IMR-90 (cell line): ENCODE results near the gene HSD17B4. TPM values are rescaled to one million over a fixed set of nuclear protein-coding genes. Genes with fewer than 3 reads are reported as not detected.

Experiments
- ATAC-seq: fragments of 200-7000 bp; cut with Tn5 transposase; 2 replicates; pipeline ENCODE4 v1.9.1; 2020; ENCODE audit warnings: low read depth, mild to moderate bottlenecking, moderate library complexity
- BruUV-seq: library from RNA; stranded (reverse); fragments of 400-500 nt; replicated peaks from 2 replicates; lab custom pipeline; 2021; lab: Mats Ljungman, UMichigan
- CTCF ChIA-PET: fragments of 300-600 bp; formaldehyde crosslinking; extraction: SDS; loops from one replicate; lab custom pipeline; 2021; ENCODE audit warnings: antibody characterized with exemption; lab: Yijun Ruan, JAX
- POLR2A ChIA-PET: fragments of 300-600 bp; sonication (Branson Sonifier 250); formaldehyde crosslinking; loops from one replicate; lab custom pipeline; 2022; ENCODE audit warnings: antibody characterized with exemption; ENCODE audit not compliant: unreplicated experiment; lab: Charles Lee
- DNase-seq: peaks from one replicate; pipeline ENCODE4 v3.0.0; 2013
- H2AFZ ChIP-seq: replicated peaks from 2 replicates; pipeline ENCODE3; 2013; ENCODE audit warnings: low read length, mild to moderate bottlenecking; ENCODE audit not compliant: poor library complexity
- H2AK5ac ChIP-seq: 2 replicates; pipeline ENCODE4 v1.6.1; 2013; ENCODE audit warnings: low read depth, low read length, inconsistent platforms
- H2AK9ac ChIP-seq: replicated peaks from 2 replicates; pipeline ENCODE3; 2013; ENCODE audit warnings: mild to moderate bottlenecking, low read depth, low read length, moderate library complexity; ENCODE audit not compliant: poor library complexity
- H2BK120ac ChIP-seq: 2 replicates; pipeline ENCODE4 v1.6.1; 2013; ENCODE audit warnings: low read depth, low read length, inconsistent platforms
- H2BK15ac ChIP-seq: 3 replicates; pipeline ENCODE4 v1.6.1; 2013; ENCODE audit warnings: low read depth, low read length, inconsistent platforms
- H2BK20ac ChIP-seq: 2 replicates; pipeline ENCODE4 v1.6.1; 2013; ENCODE audit warnings: low read depth, mild to moderate bottlenecking, inconsistent platforms, low read length, moderate library complexity
- H2BK5ac ChIP-seq: 2 replicates; pipeline ENCODE4 v1.6.1; 2013; ENCODE audit warnings: mild to moderate bottlenecking, low read depth, low read length, inconsistent platforms; ENCODE audit not compliant: poor library complexity, severe bottlenecking
- H3K14ac ChIP-seq: replicated peaks from 2 replicates; pipeline ENCODE4 v1.6.1; 2013; ENCODE audit warnings: low read depth, low read length, inconsistent platforms
- H3K18ac ChIP-seq: 2 replicates; pipeline ENCODE4 v1.6.1; 2013; ENCODE audit warnings: low read depth, low read length, control low read depth
- H3K23ac ChIP-seq: 2 replicates; pipeline ENCODE4 v1.6.1; 2013; ENCODE audit warnings: low read depth, low read length, inconsistent platforms
- H3K27ac ChIP-seq: 2 replicates; pipeline ENCODE4 v1.5.1; 2013; ENCODE audit warnings: mild to moderate bottlenecking, control low read depth, low read length; ENCODE audit not compliant: insufficient read depth
- H3K27me3 ChIP-seq: 2 replicates; pipeline ENCODE4 v1.6.1; 2013; ENCODE audit warnings: low read length; ENCODE audit not compliant: control insufficient read depth, insufficient read depth
- H3K36me3 ChIP-seq: 2 replicates; pipeline ENCODE4 v1.6.1; 2013; ENCODE audit warnings: low read length, mixed read lengths; ENCODE audit not compliant: control insufficient read depth, insufficient read depth
- H3K4ac ChIP-seq: 2 replicates; pipeline ENCODE4 v1.6.1; 2013; ENCODE audit warnings: low read depth, low read length, inconsistent platforms
- H3K4me1 ChIP-seq: 2 replicates; pipeline ENCODE4 v1.6.1; 2013; ENCODE audit warnings: low read length, mixed read lengths; ENCODE audit not compliant: control insufficient read depth, insufficient read depth
- H3K4me2 ChIP-seq: 2 replicates; pipeline ENCODE4 v1.6.1; 2013; ENCODE audit warnings: low read depth, mild to moderate bottlenecking, control low read depth, low read length, moderate library complexity
- H3K4me3 ChIP-seq: 2 replicates; pipeline ENCODE4 v1.5.1; 2013; ENCODE audit warnings: low read depth, mild to moderate bottlenecking, control low read depth, low read length, moderate library complexity; ENCODE audit not compliant: insufficient read depth
- H3K56ac ChIP-seq: 2 replicates; pipeline ENCODE4 v1.6.1; 2013; ENCODE audit warnings: low read length, inconsistent platforms; ENCODE audit not compliant: insufficient read depth; ENCODE audit errors: extremely low read depth
- H3K79me1 ChIP-seq, 2 experiments: 2 replicates each; pipeline ENCODE4 v1.6.1; 2013; ENCODE audit warnings: low read length in 2 of 2, inconsistent platforms in 1 of 2, low read depth in 1 of 2
- H3K9ac ChIP-seq: 2 replicates; pipeline ENCODE4 v1.6.1; 2013; ENCODE audit warnings: low read depth, low read length, control low read depth
- H3K9me1 ChIP-seq: 2 replicates; pipeline ENCODE4 v1.6.1; 2013; ENCODE audit warnings: low read length, inconsistent platforms; ENCODE audit not compliant: insufficient read depth
- H3K9me3 ChIP-seq: 2 replicates; pipeline ENCODE4 v1.6.1; 2013; ENCODE audit warnings: low read length; ENCODE audit not compliant: control insufficient read depth, insufficient read depth
- H4K20me1 ChIP-seq: 2 replicates; pipeline ENCODE4 v1.6.1; 2013; ENCODE audit warnings: low read length, inconsistent platforms; ENCODE audit not compliant: insufficient read depth
- H4K5ac ChIP-seq: 2 replicates; pipeline ENCODE4 v1.6.1; 2013; ENCODE audit warnings: mild to moderate bottlenecking, low read depth, low read length, control low read depth
- H4K8ac ChIP-seq, 2 experiments: 2 replicates each; pipeline ENCODE4 v1.6.1; 2013; ENCODE audit warnings: low read depth in 2 of 2, low read length in 2 of 2, control low read depth in 1 of 2, inconsistent platforms in 1 of 2
- H4K91ac ChIP-seq: 2 replicates; pipeline ENCODE4 v1.6.1; 2013; ENCODE audit warnings: low read depth, low read length, inconsistent platforms; ENCODE audit not compliant: insufficient read depth
- BHLHE40 ChIP-seq: fragments of 150-350 bp; IDR thresholded peaks from 2 replicates; pipeline ENCODE4 v1.6.1; 2016; ENCODE audit warnings: mild to moderate bottlenecking, low read depth, low read length
- CEBPB ChIP-seq: IDR thresholded peaks from 2 replicates; pipeline ENCODE4 v1.6.1; 2012; ENCODE audit warnings: low read depth, low read length, improper control_type of control experiment
- CHD1 ChIP-seq: IDR thresholded peaks from 2 replicates; pipeline ENCODE4 v1.6.1; 2012; ENCODE audit warnings: low read depth, low read length, improper control_type of control experiment
- WGBS, 2 experiments: methylation state at CpG; one replicate each; pipeline versions ENCODE4 v1.1.5 to v1.1.7; 2013; ENCODE audit warnings: missing lambda C conversion rate in 2 of 2; ENCODE audit not compliant: insufficient read length in 1 of 2; ENCODE audit errors: extremely low coverage in 2 of 2; 5-methylcytosine and 5-hydroxymethylcytosine counted together
- dilution Hi-C: fragments of 300-500 bp; cut with HindIII; formaldehyde crosslinking; loops from one replicate; pipeline ENCODE4 v1.14.3; 2018; ENCODE audit warnings: low sequenced_read_pairs; ENCODE audit not compliant: unreplicated experiment
- in situ Hi-C: fragments of 300-500 bp; cut with MboI; formaldehyde crosslinking; loops from 3 replicates; pipeline ENCODE4 v1.14.3; 2019; ENCODE audit warnings: low sequenced_read_pairs, inconsistent platforms, mixed read lengths
- intact Hi-C: fragments of 100-400 bp; cut with micrococcal nuclease; formaldehyde crosslinking; loops from 2 replicates; pipeline ENCODE4 v1.10.0; 2022
- polyA plus RNA-seq, 3 experiments: library from polyadenylated mRNA; depleted of rRNA; stranded (reverse); fragments of >200 nt; gene quantifications; 2 replicates each; pipeline ENCODE4 v1.2.3, GENCODE V29; 2012; ENCODE audit warnings: low replicate concordance in 1 of 3
- total RNA-seq: library from RNA; depleted of rRNA; stranded (reverse); fragments of >200 nt; gene quantifications from 2 replicates; pipeline ENCODE4 v1.2.3, GENCODE V29; 2012
- TF ChIP-seq, protein P1 (sequence below): fragments of 150-350 bp; IDR thresholded peaks from 2 replicates; pipeline ENCODE4 v1.6.1; 2017; ENCODE audit warnings: mild to moderate bottlenecking, antibody characterized with exemption, low read length, low read depth
- TF ChIP-seq, protein P2 (sequence below): conservative IDR thresholded peaks from 2 replicates; pipeline ENCODE4 v1.5.1; 2012; ENCODE audit warnings: mild to moderate bottlenecking, low read depth, low read length, improper control_type of control experiment

Gene HSD17B4
- total and polyA plus RNA-seq, 2 of the 4 experiments (the other 2 are of a cell fraction) = 95.1 to 154 TPM

DNA sequence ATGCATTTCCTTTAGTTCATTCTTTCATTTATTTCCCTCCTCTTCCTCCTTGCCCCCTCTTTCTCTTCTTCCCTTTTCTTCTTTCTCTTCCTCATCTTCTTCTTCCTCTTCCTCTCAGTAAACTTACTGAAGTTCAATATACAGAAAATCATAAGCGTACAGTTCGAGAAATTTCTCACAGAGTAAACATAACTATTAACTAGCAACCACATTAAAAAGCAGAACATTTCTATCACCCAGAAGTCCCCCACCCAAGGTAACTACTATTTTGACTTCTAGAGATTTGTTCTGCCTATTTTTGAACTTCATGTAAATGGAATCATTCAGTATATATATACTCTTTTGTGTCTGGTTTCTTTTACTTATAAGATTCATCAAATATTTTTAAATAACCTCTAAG is 48.3 kb upstream of the HSD17B4 start:
- DNase-seq = no peak
- ATAC-seq = no peak
- peaks cover 4% of the 10 kb centered on the region for H3K27me3 ChIP-seq
- in situ Hi-C loops (no loop called here), intact Hi-C loops (no loop called here), dilution Hi-C loops (no loop called here)
- H2BK5ac ChIP-seq = no peak overlapping the region
- no peaks in the 10 kb centered on the region for H4K20me1 ChIP-seq
- no peak overlapping the region for H3K18ac ChIP-seq
- no peak overlapping the region for H3K9ac ChIP-seq
- no peak overlapping the region for H2BK120ac ChIP-seq
- CTCF ChIA-PET = no interaction called here
- no peaks in the 10 kb centered on the region for H3K36me3 ChIP-seq
- H3K4me2 ChIP-seq = no peak overlapping the region
- no peak overlapping the region for H3K4me3 ChIP-seq
- H3K56ac ChIP-seq = no peak overlapping the region
- no peak overlapping the region for H3K23ac ChIP-seq
- H2BK15ac ChIP-seq = no peak overlapping the region
- POLR2A ChIA-PET = no interaction called here
- H3K9me3 ChIP-seq = no peaks in the 10 kb centered on the region
- no peak overlapping the region for H3K27ac ChIP-seq
- H2BK20ac ChIP-seq = no peak overlapping the region
- no peaks in the 10 kb centered on the region; the same call in 1 of the 2 replicates for H3K9me1 ChIP-seq
- H2AK5ac ChIP-seq = no peak overlapping the region
- no peaks in the 10 kb centered on the region for H3K79me1 ChIP-seq
- no peak overlapping the region for H3K14ac ChIP-seq
- BruUV-seq = no TSS peak
- H2AFZ ChIP-seq = no peak overlapping the region
- H3K4ac ChIP-seq = no peak overlapping the region
- no peak overlapping the region for H4K5ac ChIP-seq
- no peak overlapping the region for H4K8ac ChIP-seq
- WGBS, 2 experiments = no CpG with 5 or more reads among the region's 2 CpGs
- no peak overlapping the region for H4K91ac ChIP-seq
- H3K4me1 ChIP-seq = peaks cover 3% of the 10 kb centered on the region
- H2AK9ac ChIP-seq = no peak overlapping the region
- no peak for TF ChIP-seq CHD1
- TF ChIP-seq, protein P1, sequence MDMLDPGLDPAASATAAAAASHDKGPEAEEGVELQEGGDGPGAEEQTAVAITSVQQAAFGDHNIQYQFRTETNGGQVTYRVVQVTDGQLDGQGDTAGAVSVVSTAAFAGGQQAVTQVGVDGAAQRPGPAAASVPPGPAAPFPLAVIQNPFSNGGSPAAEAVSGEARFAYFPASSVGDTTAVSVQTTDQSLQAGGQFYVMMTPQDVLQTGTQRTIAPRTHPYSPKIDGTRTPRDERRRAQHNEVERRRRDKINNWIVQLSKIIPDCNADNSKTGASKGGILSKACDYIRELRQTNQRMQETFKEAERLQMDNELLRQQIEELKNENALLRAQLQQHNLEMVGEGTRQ = no peak
- TF ChIP-seq BHLHE40 = no peak
- TF ChIP-seq CEBPB = no peak
- TF ChIP-seq, protein P2, sequence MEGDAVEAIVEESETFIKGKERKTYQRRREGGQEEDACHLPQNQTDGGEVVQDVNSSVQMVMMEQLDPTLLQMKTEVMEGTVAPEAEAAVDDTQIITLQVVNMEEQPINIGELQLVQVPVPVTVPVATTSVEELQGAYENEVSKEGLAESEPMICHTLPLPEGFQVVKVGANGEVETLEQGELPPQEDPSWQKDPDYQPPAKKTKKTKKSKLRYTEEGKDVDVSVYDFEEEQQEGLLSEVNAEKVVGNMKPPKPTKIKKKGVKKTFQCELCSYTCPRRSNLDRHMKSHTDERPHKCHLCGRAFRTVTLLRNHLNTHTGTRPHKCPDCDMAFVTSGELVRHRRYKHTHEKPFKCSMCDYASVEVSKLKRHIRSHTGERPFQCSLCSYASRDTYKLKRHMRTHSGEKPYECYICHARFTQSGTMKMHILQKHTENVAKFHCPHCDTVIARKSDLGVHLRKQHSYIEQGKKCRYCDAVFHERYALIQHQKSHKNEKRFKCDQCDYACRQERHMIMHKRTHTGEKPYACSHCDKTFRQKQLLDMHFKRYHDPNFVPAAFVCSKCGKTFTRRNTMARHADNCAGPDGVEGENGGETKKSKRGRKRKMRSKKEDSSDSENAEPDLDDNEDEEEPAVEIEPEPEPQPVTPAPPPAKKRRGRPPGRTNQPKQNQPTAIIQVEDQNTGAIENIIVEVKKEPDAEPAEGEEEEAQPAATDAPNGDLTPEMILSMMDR = no peak
